ENCODE results near the gene NACC2. TPM values are rescaled to one million over a fixed set of nuclear protein-coding genes. Genes with fewer than 3 reads are reported as not detected.
A peak's percentile ranks its signal among the peaks of the same experiment; 100 is the strongest.

Gene NACC2
- total RNA-seq, 1 donor from 2014 or later: 8.1 TPM

DNA sequence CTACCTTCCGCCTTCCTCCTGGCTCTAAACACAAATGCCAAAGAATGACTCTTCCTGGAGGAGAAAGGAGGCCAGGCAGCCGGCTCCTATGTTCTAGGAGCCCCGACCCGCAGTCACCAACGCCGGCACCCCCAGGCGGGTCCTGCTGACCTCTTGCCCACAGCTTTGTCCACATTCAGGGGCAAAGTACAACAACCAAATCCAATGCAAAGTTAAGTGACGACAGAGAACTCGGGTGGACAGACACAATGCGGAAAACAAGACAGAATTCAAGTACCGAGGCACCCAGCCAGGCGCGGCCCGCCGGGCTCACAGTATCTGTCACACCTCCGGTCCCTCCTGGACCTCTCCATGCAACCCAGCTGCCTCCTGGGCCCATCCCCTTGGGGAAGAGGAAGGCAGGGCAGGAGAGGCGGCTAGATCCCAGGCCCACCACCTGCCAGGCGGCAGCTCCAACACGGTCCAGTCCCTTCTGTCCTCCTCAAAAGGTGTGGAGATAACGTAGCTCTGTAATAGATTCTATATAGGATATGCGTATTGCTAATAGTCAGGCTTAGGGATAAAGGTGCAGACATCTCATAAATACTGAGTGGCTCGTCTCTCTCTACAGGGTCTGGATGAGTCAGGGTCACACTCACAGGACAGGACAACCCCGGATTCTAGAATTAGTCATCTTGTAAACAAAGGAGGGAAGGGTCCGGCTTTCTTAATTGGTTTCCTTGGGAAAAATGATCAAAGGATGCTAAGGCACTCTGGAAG, 87.0 kb downstream of the NACC2 start:
- H3K4me1 Mint-ChIP-seq: peaks cover 42% of the 10 kb centered on the region
- H3K27ac Mint-ChIP-seq (ENCODE audit: unreplicated experiment): peak overlapping the region; percentile 60
- H3K27me3 Mint-ChIP-seq (ENCODE audit: low read depth): no peaks in the 10 kb centered on the region
- H3K9me3 Mint-ChIP-seq: no peaks in the 10 kb centered on the region
- no peak for DNase-seq (ENCODE audit: low read depth, low spot score)
- H3K36me3 Mint-ChIP-seq (ENCODE audit: low read depth): no peaks in the 10 kb centered on the region
- peak overlapping the region; percentile 36 for H3K4me3 Mint-ChIP-seq
- no peak for TF ChIP-seq CTCF (conservative IDR thresholded peaks at IDR 0.05)

DNA sequence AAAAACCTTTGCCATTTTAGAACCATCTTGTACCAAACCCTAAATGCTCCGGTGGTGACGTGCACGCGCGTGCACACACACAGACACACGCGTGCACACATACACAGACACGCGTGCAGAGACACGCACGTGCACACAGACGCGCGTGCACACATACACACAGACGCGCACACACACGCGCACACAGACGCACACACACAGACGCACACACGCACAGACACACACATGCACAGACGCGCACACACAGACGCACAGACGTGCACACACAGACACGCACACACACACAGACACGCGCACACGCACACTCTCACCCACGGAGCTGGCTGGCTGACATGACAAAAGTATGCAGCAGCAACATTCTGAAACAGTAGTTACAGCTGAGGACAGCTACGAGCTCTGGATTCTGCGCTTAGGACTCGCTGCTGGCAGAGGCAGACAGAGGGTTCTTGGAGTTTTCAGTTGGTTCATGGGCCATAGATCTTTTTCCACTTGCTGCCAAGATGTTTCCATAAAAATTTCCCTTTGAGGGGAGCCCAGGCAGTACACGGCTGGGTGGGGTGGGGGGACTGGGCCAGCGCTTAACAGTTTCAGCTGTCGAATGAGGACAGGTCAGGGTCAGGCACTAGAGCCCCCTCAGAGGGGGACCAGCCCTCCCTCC, 87.7 kb downstream of the NACC2 start:
- no peaks in the 10 kb centered on the region for H3K9me3 Mint-ChIP-seq
- H3K36me3 Mint-ChIP-seq (ENCODE audit: low read depth): no peaks in the 10 kb centered on the region
- peak overlapping the region; percentile 36 for H3K4me3 Mint-ChIP-seq
- DNase-seq (ENCODE audit: low read depth, low spot score): no peak
- H3K27ac Mint-ChIP-seq (ENCODE audit: unreplicated experiment): peak overlapping the region; percentile 1
- peaks cover 42% of the 10 kb centered on the region for H3K4me1 Mint-ChIP-seq
- no peaks in the 10 kb centered on the region for H3K27me3 Mint-ChIP-seq (ENCODE audit: low read depth)
- TF ChIP-seq CTCF (conservative IDR thresholded peaks at IDR 0.05): no peak

DNA sequence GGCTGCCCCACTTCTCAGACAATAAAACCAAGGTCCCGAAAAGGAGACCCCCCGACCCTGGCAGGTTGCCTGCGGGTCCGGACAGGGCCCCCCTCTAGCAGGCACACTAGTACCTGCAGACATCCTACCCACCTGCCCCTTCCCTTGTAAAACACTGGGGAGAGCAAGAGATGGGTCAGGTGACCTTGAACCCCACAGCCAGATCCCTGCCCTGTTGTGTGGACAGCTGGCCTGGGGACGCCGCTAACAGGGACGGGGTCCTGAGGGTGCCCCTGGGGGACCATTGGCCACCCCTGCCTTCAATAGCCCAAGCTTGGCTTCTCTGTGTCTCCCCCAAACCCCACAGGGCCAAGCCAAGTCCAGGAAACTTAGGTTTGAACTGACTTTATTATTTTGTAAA, 88.9 kb downstream of the NACC2 start:
- H3K4me1 Mint-ChIP-seq: peaks cover 39% of the 10 kb centered on the region
- no peak for DNase-seq (ENCODE audit: low read depth, low spot score)

DNA sequence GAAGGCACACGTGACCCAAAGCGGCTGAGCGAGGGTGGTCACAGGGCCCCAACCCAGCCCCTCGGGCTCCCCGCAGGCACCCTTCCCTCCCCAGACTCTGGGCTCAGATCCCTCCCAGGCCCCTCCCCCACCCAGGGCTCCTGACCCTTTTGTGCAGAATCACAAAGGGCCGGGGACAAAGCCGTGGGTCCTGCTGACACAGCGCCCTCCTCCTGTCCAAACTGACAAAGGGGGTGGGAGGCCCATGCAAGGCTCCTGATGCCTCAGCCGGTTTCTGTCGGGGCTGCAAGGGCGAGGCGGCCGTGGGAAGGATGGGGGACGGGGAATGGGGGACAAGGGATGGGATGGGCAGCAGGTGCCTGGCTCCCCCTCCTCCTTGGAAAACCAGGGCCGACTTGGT, 90.4 kb downstream of the NACC2 start:
- no peaks in the 10 kb centered on the region for H3K36me3 Mint-ChIP-seq (ENCODE audit: low read depth)
- peaks cover 35% of the 10 kb centered on the region for H3K4me1 Mint-ChIP-seq
- H3K9me3 Mint-ChIP-seq: no peaks in the 10 kb centered on the region
- peak overlapping the region; percentile 75 for H3K27ac Mint-ChIP-seq (ENCODE audit: unreplicated experiment)
- peak overlapping the region; percentile 62 for H3K4me3 Mint-ChIP-seq
- TF ChIP-seq CTCF (conservative IDR thresholded peaks at IDR 0.05): no peak
- DNase-seq (ENCODE audit: low read depth, low spot score): peak; percentile 63
- no peaks in the 10 kb centered on the region for H3K27me3 Mint-ChIP-seq (ENCODE audit: low read depth)

More for the DNA sequence above, 88.9 kb downstream of the NACC2 start:
- no peaks in the 10 kb centered on the region for H3K9me3 Mint-ChIP-seq
- no peak overlapping the region for H3K27ac Mint-ChIP-seq (ENCODE audit: unreplicated experiment)
- no peaks in the 10 kb centered on the region for H3K36me3 Mint-ChIP-seq (ENCODE audit: low read depth)
- TF ChIP-seq CTCF (conservative IDR thresholded peaks at IDR 0.05): no peak
- H3K4me3 Mint-ChIP-seq: no peak overlapping the region
- H3K27me3 Mint-ChIP-seq (ENCODE audit: low read depth): no peaks in the 10 kb centered on the region

GRCh38 chr9:136004219-136004618, 90.9 kb downstream of the NACC2 start:
- no peaks in the 10 kb centered on the region for H3K9me3 Mint-ChIP-seq
- TF ChIP-seq CTCF (conservative IDR thresholded peaks at IDR 0.05): no peak
- peak overlapping the region; percentile 75 for H3K27ac Mint-ChIP-seq (ENCODE audit: unreplicated experiment)
- H3K27me3 Mint-ChIP-seq (ENCODE audit: low read depth): no peaks in the 10 kb centered on the region
- no peak overlapping the region for H3K4me3 Mint-ChIP-seq
- DNase-seq (ENCODE audit: low read depth, low spot score): no peak
- H3K36me3 Mint-ChIP-seq (ENCODE audit: low read depth): no peaks in the 10 kb centered on the region
- H3K4me1 Mint-ChIP-seq: peaks cover 35% of the 10 kb centered on the region

Measured in neural crest cell (in vitro differentiated cells).